IPS-NIHi11 (cell line): ENCODE results near the gene SGTA.
A peak's percentile ranks its signal among the peaks of the same experiment; 100 is the strongest.
"Not testable (repeated sequence)": the region's sequence is repeated elsewhere in the genome, so short reads cannot be mapped to it uniquely, and the experiment has no call there.

Experiments used
- DNase-seq: peaks from one replicate; pipeline ENCODE4 v3.0.0; 2012; ENCODE audit warnings: mixed read lengths, low spot score

Gene SGTA

DNA sequence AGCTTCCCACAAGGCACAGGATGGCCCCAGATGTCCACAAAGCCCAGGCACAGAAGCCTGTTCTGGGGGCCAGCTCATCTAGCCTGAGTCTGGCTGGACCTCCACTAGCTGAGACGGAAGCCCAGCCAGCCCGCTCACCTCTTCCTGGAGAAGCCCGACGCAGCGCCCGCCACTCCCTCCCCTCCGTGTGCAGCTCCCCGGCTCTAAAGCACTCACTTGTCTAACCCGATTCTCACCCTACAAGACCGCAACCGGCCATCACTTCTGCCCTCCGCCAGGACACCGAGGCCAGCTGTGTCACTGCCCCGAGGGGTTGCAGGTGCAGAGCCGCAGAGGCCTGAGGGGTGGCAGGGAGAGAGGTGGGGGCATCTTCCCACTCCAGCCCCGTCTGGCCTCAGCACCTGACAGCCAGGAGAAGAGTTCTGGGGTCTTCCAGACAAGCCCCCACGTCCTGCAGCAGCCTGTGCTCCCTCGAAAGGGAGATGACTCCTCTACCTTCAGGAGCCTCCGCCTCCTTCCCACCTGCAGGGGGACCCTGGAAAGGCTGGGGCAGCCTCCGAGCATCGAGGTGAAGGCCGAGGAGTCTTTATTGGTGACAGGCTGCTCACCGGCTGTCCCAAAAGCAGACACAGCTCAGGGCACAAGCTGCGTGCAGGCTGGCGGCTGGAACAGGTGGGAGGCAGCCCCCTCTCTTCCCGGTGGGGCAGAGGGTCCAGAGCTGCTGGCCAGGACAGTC is 56.0 kb downstream of the SGTA start:
- DNase-seq, result no peak

DNA sequence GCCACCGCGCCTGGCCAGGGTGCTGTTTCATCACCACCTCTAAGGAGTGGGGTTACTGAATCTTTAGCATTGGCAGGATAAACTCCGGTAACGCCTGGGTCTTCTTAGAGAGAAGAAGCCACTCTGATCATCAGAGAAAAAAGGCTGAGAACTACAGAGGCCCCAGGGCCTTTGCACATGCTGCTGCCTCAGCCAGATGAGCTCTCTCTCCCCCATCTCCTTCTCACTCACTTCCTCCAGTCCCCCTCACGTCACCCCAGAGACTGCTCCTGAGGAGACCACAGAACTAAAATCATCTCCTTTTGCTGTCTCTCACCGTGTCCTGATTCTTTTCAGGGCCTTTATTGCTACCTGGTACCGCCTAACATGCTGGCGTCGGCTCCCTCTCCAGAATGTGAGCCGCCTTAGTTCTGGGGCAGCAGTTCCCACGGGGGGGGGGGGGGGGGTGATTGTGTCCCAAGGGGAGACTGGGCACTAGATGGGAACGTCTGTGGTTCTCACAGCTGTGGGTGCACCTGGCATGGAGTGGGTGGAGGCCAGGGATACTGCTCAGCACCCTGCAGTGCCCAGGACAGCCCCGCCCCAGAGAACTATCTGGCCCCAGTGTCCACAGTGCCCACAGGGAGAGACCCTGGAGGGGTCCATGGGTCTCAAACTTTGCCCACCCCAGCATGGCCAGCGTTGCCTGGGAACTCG is 56.8 kb downstream of the SGTA start:
- DNase-seq, result no peak

DNA sequence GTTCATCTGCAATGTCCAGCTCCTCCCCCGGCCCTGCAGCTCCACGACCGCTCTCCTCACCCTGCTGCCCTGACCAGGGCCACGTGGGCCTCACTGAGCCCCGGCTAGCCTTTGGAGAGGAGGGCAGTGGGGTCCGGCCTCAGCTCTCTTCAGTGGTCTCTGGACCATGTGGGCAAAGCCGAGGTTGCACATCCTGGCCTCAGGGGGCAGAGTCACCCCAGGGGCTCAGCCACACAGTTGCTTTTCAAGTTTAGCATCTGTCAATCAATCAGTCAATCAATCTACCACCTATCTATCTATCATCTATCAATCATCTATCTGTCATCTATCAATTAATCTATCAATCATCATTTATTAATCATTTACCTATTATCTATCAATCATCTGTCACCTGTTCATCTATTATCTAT is 58.9 kb downstream of the SGTA start:
- peak; percentile 22 for DNase-seq

DNA sequence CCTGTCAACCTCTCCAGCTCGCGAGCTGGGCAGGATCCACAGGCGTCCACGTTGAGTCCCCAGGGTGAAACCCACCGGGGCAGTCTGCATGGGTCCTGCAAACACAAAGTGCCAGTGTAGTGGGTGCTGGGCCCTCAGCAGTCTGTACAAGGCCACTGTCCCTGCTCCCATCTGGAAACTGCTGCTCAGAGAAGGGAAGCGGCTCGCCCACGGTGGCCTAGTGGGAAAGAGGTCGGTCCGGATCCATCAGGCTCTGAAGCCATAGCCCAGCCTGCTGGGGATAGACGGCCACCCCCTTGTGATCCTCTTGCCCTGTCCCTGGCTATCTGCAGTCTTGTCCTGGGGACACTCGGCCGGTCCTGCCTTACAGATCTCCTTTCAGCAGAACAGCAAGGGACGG is 59.3 kb downstream of the SGTA start:
- DNase-seq, result no peak

DNA sequence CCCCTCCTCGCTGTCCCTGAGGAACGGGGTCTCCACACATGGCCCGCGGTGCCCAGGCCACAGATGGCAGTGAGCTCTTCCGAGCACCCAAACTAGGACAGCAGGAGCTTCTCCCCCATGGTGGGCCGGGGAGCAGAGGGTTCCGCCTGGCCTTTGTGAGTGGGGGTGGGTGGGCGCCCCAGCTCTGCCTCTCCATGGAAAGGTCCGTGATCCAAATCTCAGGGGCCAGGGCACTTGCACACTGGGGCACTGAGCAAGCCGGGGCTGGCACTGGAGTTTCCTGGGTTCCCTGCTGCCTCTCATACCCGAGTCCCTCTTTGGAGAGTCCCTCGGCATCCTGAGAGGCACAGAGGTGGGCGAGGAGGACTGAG is 59.7 kb downstream of the SGTA start:
- no peak for DNase-seq

DNA sequence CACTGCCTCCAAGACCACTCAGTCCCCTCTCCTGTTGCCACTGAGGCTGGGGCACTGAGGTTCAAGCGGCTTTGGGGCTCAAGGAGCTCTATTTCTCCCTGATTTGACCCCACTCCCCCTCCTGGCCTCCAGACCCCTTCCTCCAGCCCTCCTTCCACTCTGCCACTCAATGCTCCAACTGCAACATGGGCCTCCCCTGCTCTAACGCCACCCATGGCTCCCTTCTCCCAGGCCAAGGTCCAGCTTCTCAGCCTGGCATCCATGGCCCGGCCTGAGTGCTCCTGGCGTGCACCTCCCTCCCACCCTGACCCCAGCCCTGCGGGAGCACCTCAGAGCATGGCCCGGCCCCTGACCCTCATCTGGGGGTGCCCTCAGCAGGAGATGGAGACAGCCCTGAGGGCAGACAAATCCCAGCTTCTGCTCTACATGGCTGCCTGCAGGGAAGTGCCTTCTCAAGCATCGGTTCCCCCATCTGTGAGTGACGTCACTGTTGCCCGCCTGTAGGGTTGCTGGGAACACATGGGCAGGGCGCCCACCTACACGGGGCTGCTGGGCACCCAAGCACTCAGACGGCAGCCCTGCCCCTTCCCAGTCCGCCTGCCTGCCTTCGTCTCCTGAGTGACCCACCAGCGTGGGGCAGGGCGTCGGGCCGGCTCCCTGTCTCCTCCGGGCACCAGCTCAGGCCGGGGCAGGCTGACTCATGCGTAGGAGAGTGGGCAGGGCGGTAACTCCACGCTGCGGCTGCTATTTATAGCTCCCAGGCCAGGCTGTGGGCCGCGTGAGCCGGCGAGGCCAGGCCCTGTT is 60.3 kb downstream of the SGTA start:
- DNase-seq, result no peak

DNA sequence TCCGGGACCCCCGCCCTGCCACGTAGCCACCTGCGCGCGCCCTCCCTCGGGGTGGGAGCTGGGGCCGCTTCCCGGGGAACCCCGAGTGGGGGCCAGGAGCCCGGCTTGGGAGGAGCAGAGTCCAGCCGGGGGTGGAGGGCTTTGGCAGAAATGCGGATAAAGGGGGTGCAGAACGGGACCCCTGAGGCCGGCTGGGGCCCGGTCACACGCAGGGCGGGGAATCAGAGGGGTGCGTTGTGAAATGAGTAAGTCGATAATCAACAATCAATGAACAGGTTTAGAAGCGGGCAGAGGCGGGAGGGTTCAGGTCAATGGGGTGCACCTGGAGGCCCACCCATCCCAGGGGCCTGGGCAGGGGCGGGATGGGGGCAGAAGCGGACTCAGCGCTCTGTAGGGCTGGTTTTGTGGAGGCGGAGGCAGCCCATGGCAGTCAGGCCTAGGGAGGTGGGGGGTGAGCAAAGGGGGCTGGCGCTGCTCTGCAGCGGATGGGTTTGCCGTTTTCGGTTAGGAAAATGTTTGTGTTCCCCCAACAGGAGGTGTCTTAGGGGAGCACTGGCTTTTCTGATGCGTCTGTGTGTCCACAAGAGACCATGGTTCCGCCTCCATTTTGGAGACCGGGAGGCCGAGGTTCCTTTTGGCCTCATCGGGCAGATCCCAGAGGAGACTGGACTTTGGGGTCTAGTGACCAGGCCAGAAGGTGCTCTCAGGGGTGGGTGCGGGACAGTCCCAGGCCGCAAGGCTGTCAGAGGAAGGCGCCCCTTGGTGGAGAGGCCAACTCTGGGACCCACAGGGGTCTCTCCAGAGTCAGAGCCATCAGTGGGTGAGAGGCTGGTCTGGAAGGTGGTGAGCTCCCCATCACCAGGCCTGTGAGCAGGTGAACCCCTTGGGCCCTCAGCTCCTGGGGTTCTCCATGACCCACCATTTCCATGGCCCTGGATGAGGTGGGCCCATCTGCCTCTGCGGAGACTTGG is 61.2 kb downstream of the SGTA start:
- DNase-seq, result no peak

DNA sequence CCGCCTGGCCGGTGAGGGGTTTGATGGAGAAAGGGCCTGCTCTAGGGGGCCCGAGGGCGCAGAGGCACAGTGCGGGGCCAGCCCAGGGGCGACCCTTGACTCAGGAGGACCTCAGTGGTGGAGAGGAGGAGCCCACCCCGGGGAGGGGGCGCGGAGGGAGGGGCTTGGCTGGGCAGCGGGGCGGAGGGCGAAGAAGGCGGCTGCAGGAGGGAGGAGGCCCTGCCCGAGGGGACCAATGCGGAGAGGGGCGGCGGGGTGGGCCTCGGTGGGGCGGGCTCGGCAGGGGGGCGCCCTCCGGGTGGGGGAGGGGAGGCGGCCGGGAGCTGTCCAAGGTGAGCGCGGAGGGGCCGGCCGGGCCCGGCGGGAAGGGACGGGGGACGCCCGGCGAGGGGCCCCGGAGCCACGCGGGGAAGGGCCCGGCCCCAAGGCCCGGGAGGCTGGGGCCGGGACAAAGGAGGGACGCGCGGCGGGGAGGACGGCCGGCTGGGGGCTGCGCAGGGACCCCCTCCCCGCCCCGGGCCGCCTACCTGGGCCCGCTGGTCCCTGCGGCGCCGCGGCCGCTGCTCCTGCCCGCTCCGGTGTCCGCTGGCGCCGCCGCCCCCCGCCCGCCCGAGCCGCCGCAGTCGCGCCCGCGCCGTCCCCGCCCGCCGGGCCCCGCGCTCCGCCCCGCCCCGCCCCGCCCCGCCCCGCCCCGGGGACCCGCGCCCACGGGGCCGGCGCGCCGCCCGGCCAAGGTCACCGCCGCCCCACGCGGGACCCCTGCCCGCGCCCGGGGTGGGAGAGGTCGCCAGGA is 62.1 kb downstream of the SGTA start, which contains the start of gene DIRAS1:
Gene DIRAS1, minus strand, starts transcription at position 596 of the 793 bp plus-strand sequence. CDS start 3,566 bp downstream, outside the sequence.
- DNase-seq, result peak; percentile 86

DNA sequence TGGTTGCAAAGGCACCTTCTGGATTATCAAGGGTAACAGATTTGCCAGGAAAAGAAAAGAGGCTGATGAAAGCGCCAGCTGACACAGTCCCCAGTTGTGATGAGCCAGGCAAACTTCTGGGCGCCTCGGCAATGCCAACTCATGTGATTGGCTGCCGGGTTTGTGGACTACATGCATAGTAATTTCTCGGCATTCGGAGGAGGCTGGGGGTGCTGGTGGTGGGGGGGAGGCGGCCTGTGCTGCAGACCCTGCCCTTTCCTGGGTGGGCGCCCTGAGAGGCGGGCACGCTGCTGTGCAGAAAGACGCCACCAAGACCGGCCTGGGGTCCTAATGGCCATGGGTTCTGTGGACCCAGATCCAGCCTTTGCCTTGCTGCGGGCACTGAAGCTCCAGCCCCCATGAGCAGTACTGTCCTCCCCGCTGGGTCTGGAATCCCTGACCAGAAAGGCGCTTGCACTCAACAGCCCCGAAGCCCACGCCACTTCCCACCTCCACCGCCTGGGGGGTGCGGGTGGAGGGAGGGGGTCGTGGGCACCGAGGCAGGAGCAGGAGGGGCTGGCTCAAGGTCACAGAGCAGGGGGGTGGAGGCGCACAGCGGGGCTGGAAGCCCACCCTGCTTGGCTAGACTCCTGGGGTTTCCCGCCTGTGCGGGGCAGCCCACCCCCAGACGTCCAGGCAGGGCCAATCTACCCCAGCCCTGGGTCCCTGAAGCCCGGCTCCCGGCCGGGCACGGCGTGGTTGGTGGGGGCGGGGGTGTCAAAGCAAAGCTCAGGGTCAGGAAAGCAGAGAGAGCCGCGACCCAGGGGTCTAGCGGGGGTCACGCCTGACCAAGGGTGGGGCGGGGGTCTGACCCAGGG is 62.9 kb downstream of the SGTA start:
- DNase-seq, result peak; percentile 77

DNA sequence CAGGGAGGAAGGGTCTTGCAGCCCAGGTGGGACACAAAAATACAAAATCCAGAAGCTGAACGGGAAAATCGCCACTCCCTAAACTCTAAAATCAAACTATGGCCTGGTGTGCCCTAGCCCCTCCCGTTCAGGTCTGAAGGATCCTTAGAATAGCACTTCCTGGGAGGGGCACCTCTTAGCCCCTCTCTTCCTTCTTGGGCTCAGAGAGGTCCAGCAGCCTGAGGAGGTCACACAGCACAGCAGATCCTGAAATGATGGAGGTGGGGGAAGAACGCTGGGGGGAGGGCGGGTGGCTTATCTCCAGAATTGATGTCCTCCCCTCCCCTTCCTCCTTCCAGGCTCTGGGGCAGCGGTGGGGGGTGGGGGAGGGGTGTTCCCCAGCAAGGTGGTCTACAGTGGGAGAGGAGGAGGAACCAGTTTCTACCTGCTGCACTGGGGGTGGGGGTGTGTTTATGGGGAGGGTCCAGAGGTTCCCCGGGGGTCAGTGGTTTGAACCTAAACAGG is 63.8 kb downstream of the SGTA start:
- DNase-seq, result no peak

DNA sequence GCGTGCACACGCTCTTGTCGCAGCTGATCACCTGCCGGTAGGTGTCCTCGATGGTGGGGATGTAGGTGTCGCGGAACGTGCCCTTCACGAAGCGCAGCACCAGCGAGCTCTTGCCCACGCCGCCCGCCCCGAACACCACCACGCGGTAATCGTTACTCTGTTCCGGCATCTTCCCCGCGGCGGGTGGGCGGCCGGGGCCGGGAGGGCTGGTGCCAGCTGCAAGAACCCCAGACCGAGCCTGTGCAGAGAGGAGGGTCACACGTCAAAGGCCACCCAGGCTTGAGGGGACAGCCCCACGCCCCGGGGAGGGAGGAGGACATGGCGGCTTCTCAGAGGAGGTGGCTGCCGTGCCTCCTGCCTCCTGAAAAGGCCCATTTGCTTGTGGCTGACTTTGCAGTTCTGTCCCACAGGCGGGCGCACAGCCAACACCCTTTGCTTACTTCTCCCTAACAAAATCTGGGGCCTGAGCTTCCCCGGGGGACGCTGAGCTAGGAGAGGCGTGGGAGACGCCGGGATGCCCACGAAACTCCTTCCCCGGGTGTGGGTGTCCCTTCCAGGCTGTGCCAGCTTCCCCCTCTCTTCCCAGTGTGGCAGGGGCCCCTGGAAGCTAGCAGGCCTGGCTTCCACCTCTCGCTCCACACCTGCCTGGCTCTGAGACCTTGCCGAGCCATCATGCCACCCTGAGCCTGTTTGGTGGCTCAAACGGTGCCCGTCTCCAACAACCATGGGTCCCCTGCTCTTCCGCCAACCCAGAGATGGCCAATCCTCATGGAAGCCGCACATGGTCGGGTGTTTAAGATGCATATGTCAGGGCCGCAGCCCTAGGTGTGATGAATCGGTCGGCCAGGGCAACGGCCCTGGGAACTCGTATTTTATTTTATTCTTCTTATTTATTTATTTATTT is 65.2 kb downstream of the SGTA start:
- DNase-seq, result no peak

DNA sequence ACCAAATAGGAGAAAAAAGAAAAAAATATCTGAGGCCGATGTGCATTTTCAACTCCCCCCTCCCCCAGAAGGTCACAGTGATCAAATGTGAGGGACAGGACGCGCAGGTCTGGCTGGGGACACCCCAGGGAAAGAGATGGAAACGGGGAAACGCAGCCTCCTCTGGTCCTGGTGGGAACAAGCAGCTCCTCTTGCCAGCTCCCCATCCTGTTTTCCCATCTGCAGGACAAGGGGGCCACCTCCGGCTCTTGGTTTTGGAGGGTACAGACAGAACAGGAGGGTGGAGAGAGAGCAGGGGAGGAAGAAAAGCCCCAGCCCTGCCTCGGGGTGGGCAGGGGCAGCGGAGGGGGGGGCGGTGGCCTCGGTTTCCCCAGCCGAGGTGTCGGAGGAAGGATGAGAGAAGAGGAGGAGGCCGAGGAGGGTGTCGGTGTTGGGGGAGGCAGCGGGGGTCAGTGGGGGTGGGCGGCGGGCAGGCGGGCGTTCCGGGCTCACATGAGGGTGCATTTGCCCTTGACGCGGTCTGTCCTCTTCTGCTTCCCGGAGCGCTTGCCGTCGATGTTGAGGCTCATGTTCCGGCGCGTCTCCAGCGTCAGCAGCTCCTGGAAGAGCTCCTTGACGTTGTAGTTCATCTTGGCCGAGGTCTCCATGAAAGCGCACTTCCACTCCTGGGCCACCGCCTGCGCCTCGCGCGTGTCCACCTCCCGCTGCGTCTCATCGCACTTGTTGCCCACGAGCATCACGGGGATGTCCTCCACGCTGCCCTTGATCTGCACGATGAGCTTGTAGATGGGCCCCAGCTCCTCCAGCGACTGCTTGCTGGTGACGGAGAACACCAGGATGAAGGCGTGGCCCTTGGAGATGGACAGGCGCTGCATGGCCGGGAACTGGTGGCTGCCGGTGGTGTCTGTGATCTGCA is 66.1 kb downstream of the SGTA start:
- no peak for DNase-seq

DNA sequence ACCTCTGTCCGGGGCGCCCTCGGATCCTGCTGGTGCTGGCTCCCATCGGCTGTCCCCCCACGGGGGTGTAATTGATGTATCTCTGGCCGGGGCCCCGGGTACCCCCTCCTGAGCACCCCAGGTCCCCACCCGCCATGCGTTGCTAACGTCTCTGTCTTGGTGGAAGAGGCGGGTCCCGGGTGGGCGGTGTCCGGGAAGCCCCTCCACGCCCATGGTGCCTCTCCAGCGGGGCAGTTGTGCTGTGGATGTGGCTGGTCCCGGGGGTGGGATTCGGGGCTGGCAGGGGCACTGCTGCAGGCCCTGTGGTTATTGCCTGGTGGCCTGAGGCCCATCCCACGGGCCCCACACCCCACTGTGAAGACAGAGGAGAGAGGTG is 66.8 kb downstream of the SGTA start:
- DNase-seq, result no peak

DNA sequence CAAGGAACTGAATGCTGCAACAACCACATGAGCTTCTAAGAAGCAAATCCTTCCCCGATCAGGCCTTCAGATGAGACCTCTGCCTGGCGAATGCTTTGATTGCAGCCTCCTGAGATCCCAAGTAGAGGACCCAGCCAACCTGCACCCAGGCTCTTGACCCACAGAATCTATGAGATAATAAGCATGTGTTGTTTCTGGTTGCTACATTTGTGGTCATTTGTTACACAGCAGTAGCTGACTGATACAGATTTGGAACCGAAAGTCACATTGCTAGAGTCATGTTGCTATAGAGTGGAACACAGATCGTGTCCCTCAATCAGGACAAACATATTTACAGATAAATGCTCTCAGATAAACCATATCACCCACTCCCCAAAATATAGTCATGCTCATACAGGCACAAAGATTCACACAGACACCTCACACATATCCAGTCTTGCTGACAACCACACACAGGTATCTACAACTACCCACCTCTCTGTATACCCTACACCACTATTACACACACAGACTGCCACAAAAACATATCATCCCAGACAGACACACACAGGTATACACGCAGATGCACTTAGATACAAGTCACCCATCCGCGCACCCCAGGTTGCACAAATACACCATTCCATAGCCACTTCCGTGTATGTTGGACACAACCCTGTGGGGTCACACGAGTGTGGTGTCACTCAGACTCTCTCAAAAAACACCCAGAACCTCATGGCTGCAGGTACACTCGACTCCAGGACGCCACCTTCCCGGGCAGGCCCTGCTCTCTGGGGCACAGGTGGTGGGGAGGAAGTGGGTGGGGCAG is 67.4 kb downstream of the SGTA start:
- no peak for DNase-seq

DNA sequence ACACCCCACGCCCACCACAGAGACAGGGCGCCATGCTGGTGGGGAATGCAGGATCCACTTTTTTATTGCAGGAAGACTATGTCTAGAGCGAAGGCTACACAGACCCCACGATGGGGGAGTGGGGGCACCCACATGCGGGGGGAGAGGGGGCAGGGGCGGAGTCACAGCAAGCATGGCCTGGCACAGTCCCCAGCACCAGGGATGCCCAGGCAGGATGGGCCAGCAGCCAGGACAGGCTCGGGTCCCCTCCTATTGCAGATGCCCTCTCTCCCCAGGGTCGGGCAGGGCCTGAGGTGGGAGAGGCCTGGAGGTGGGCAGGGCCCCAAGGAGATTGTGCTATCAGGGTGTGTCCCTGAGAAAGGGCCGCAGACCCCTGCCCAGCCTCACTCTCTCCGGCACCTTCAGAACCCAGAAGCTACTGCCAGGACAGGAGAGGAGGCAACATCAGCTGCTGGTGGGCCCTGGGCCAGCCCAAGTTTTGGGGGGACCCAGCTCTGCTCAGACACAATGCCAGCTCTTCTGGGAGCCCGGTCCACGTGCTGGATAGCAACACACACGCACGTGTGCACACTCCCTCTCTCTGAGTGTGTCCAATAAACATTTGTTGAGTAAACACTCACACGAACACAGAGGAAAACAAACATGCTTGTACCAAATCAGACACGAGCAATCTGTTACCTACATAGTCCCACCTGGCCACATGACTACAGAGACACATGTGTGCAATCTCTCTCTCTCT is 68.4 kb downstream of the SGTA start:
- DNase-seq, result no peak

DNA sequence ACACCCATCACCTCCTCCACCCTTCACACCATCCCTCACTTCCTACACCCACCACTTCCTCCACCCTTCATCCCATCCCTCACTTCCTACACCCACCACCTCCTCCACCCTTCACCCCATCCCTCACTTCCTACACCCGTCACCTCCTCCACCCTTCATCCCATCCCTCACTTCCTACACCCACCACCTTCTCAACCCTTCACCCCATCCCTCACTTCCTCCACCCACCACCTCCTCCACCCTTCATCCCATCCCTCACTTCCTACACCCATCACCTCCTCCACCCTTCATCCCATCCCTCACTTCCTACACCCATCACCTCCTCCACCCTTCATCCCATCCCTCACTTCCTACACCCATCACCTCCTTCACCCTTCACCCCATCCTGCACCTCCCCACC is 69.0 kb downstream of the SGTA start:
- DNase-seq, result not testable (repeated sequence)
